Uterus (tissue), 4 donors: ENCODE measurements around the gene MEGF8. TPM values are rescaled to one million over a fixed set of nuclear protein-coding genes. Genes with fewer than 3 reads are reported as not detected.
A peak's percentile ranks its signal among the peaks of the same experiment; 100 is the strongest.

Experiments used
- DNase-seq, 2 donors: peaks; one replicate each; pipeline ENCODE4 v3.0.0-alpha.2; 2019 to 2020
- H3K27ac ChIP-seq, 2 donors: fragments of 200-600 bp; sonication (generic); 1 replicate in 1 of 2; 2 replicates in 1 of 2; pipeline ENCODE4 v1.5.1; 2016 to 2018
- H3K27me3 ChIP-seq, 2 donors: fragments of 200-600 bp; sonication (generic); one replicate each; pipeline ENCODE4 v1.5.1; 2018 to 2019; ENCODE audit warnings: control low read depth in 1 of 2
- H3K36me3 ChIP-seq, 2 donors: fragments of 200-600 bp; sonication (generic); one replicate each; pipeline ENCODE4 v1.5.1; 2019; ENCODE audit warnings: control low read depth in 1 of 2
- H3K4me1 ChIP-seq, 2 donors: fragments of 200-600 bp; sonication (generic); one replicate each; pipeline ENCODE4 v1.5.1; 2018 to 2019; ENCODE audit warnings: control low read depth in 1 of 2
- H3K4me3 ChIP-seq, 2 donors: fragments of 200-600 bp; sonication (generic); 1 replicate in 1 of 2; 2 replicates in 1 of 2; pipeline ENCODE4 v1.5.1; 2018 to 2019; ENCODE audit warnings: mild to moderate bottlenecking in 1 of 2
- H3K9me3 ChIP-seq, 2 donors: fragments of 200-600 bp; sonication (generic); one replicate each; pipeline ENCODE4 v1.5.1; 2019; ENCODE audit warnings: control low read depth in 1 of 2
- CTCF ChIP-seq, 4 experiments: fragments of 200-600 bp in 2 of 4; fragments of 450-650 bp in 2 of 4; sonication (generic) in 2 of 4; IDR thresholded peaks; one replicate each; pipeline ENCODE4 v1.5.1; 2016 to 2019; ENCODE audit warnings: antibody characterized with exemption in 4 of 4, mild to moderate bottlenecking in 2 of 4, moderate library complexity in 1 of 4
- POLR2A ChIP-seq, 2 donors: fragments of 450-650 bp; IDR thresholded peaks; one replicate each; pipeline ENCODE4 v1.6.1; 2016; ENCODE audit warnings: antibody characterized with exemption in 2 of 2, mild to moderate bottlenecking in 1 of 2, moderate library complexity in 1 of 2
- intact Hi-C: fragments of 100-400 bp; cut with DNase I; formaldehyde crosslinking; loops from one replicate; pipeline ENCODE4 v1.15.1; 2023; ENCODE audit warnings: low total_unique reads
- total RNA-seq, 4 donors: library from RNA; depleted of rRNA in 3 of 4; stranded (reverse); fragments of >200 nt in 3 of 4; gene quantifications; one replicate each; pipeline versions ENCODE4 v1.1.0 to v1.2.4, GENCODE V29; 2014 to 2023
- donor health status: DM: yes; HTN: yes; CAD: no.

Gene MEGF8
- total RNA-seq, 4 donors from 2014 or later, result 3.6 to 30.0 (median 19.1) TPM

GRCh38 chr19:42284066-42284501 is 41.4 kb upstream of the MEGF8 start:
- no peak for TF ChIP-seq CTCF (IDR thresholded peaks at IDR 0.05)
- TF ChIP-seq POLR2A (IDR thresholded peaks at IDR 0.05), result peak; percentile 48 to 84
- intact Hi-C loops, result no loop called here
- peak overlapping the region; percentile 47 to 53 for H3K4me3 ChIP-seq
- peak overlapping the region; percentile 97 for H3K27ac ChIP-seq
- DNase-seq, result peak; percentile 77 to 87
- no peaks in the 10 kb centered on the region for H3K9me3 ChIP-seq
- H3K27me3 ChIP-seq, result no peaks in the 10 kb centered on the region
- no peaks in the 10 kb centered on the region for H3K36me3 ChIP-seq
- H3K4me1 ChIP-seq, result peaks cover 6 to 48% of the 10 kb centered on the region in 2 donors

- Histone ChIP-seq H3K36me3 (no peaks in the 10 kb centered on the region), H3K27me3 (no peaks in the 10 kb centered on the region), H3K9me3 (no peaks in the 10 kb centered on the region), H3K4me3 (peak overlapping the region; percentile 56 to 74), H3K4me1 (peaks cover 6 to 43% of the 10 kb centered on the region in 2 donors), H3K27ac (peak overlapping the region; percentile 91 to 97)
- no peak for TF ChIP-seq CTCF (IDR thresholded peaks at IDR 0.05)
- TF ChIP-seq POLR2A (IDR thresholded peaks at IDR 0.05), result no peak
- intact Hi-C loops, result no loop called here
- DNase-seq, result peak; percentile 49 to 54
These were observed 40.7 kb upstream of the MEGF8 start for GRCh38 chr19:42284591-42285341.

GRCh38 chr19:42285541-42285941 is 39.9 kb upstream of the MEGF8 start:
- Histone ChIP-seq H3K4me1 (peaks cover 6 to 43% of the 10 kb centered on the region in 2 donors), H3K27ac (peak overlapping the region; percentile 91 to 97), H3K9me3 (no peaks in the 10 kb centered on the region), H3K36me3 (no peaks in the 10 kb centered on the region), H3K27me3 (no peaks in the 10 kb centered on the region), H3K4me3 (peak overlapping the region in 1 of 2 donors; percentile 74)
- no peak for TF ChIP-seq POLR2A (IDR thresholded peaks at IDR 0.05)
- TF ChIP-seq CTCF (IDR thresholded peaks at IDR 0.05), result no peak
- DNase-seq, result peak in 1 of 2 donors; percentile 36
- intact Hi-C loops, result no loop called here

- H3K27ac ChIP-seq, result peak overlapping the region; percentile 91 to 97
- no peak for TF ChIP-seq POLR2A (IDR thresholded peaks at IDR 0.05)
- H3K9me3 ChIP-seq, result no peaks in the 10 kb centered on the region
- H3K4me1 ChIP-seq, result peaks cover 6 to 43% of the 10 kb centered on the region in 2 donors
- peak overlapping the region in 1 of 2 donors; percentile 74 for H3K4me3 ChIP-seq
- no peaks in the 10 kb centered on the region for H3K27me3 ChIP-seq
- no peak for DNase-seq
- intact Hi-C loops, result no loop called here
- no peaks in the 10 kb centered on the region for H3K36me3 ChIP-seq
These were observed 39.5 kb upstream of the MEGF8 start for GRCh38 chr19:42285988-42286348.

- Histone ChIP-seq H3K27ac (peak overlapping the region; percentile 91 to 97), H3K36me3 (no peaks in the 10 kb centered on the region), H3K27me3 (no peaks in the 10 kb centered on the region), H3K4me3 (peak overlapping the region in 1 of 2 donors; percentile 74), H3K9me3 (no peaks in the 10 kb centered on the region), H3K4me1 (peaks cover 6 to 38% of the 10 kb centered on the region in 2 donors)
- DNase-seq, result peak; percentile 58 to 63
- TF ChIP-seq POLR2A (IDR thresholded peaks at IDR 0.05) (peak in 1 of 2 donors; percentile 10), CTCF (IDR thresholded peaks at IDR 0.05) (no peak)
- intact Hi-C loops, result no loop called here
These were observed 39.0 kb upstream of the MEGF8 start for GRCh38 chr19:42286349-42287016.
